Tibial artery (tissue), 4 donors: ENCODE results near the gene SPATC1L.

ENCODE experiments used
- DNase-seq, 2 donors: peaks; one replicate each; pipeline ENCODE4 v3.0.0-alpha.2; 2019
- H3K27ac ChIP-seq, 2 donors: fragments of 200-600 bp; sonication (generic) in 1 of 2; 1 replicate in 1 of 2; 2 replicates in 1 of 2; pipeline ENCODE4 v1.5.1; 2018 to 2019; ENCODE audit warnings: mild to moderate bottlenecking in 1 of 2
- H3K27me3 ChIP-seq, 2 donors: fragments of 200-600 bp; sonication (generic) in 1 of 2; one replicate each; pipeline versions ENCODE4 v1.5.1 to v1.6.0; 2016 to 2019
- H3K36me3 ChIP-seq, 3 donors: fragments of 200-600 bp; sonication (generic) in 2 of 3; one replicate each; pipeline ENCODE4 v1.5.1; 2016 to 2019; ENCODE audit warnings: mild to moderate bottlenecking in 2 of 3
- H3K4me1 ChIP-seq, 4 donors: fragments of 200-600 bp; sonication (generic) in 2 of 4; 1 replicate in 3 of 4; 2 replicates in 1 of 4; pipeline ENCODE4 v1.5.1; 2016 to 2019
- H3K4me3 ChIP-seq, 2 donors: fragments of 200-600 bp; sonication (generic) in 1 of 2; 1 replicate in 1 of 2; 2 replicates in 1 of 2; pipeline ENCODE4 v1.5.1; 2018 to 2019; ENCODE audit warnings: mild to moderate bottlenecking in 2 of 2
- H3K9me3 ChIP-seq, 3 donors: fragments of 200-600 bp; sonication (generic) in 1 of 3; one replicate each; pipeline ENCODE4 v1.5.1; 2016 to 2019
- CTCF ChIP-seq, 2 experiments: fragments of 200-600 bp in 1 of 2; fragments of 450-650 bp in 1 of 2; IDR thresholded peaks; one replicate each; pipeline ENCODE4 v1.5.1; 2017 to 2019; ENCODE audit warnings: antibody characterized with exemption in 2 of 2, mild to moderate bottlenecking in 1 of 2, moderate library complexity in 1 of 2
- intact Hi-C: fragments of 100-400 bp; cut with DNase I; formaldehyde crosslinking; loops from one replicate; pipeline ENCODE4 v1.15.0; 2023; ENCODE audit warnings: low total_unique reads

The SPATC1L gene

DNA sequence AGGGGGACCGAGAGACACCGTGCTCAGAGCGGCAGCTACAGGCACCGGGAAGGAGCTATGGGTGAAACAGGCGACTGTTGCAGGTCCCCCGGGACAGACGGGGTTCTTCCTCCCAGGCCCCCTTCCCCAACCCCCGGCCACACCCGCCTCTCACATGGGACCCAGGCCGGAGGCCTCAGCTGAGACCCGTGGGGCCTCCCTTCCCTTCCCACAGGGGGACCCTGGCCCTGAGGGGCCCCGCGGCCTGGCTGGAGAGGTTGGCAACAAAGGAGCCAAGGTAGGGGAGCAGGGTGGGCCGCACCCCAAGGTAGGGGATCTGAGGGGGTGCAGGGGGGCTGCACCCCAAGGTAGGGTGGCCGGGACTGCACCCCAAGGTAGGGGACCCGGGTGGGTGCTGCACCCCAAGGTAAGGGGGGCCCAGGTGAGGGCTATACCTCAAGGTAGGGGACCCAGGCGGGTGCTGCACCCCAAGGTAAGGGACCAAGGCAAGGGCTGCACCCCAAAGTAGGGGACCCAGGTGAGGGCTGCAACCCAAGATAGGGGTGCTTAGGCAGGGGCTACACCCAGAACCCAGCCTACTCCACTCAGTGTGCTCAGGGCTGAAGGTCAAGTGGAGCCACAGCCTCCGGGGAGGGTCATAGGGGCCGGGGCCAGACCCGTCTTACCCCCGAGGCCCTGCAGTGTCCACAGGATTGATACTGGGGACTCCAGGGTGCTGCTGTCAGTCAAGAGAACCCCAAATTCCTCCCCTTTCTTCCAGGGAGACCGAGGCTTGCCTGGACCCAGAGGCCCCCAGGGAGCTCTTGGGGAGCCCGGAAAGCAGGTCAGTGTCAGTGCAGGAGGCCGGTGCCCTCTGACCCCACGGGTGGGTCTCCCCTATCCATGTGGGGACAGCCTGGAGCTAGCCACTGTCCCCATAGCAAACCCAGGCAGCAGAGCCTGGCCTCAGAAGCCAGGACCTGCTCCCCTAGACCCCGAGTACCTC, 63.7 kb downstream of the SPATC1L start:
- Histone ChIP-seq H3K27me3 (no peaks in the 10 kb centered on the region), H3K27ac (peak overlapping the region; percentile 15 to 19), H3K4me3 (no peak overlapping the region), H3K4me1 (no peaks in the 10 kb centered on the region), H3K9me3 (no peaks in the 10 kb centered on the region), H3K36me3 (peaks cover 92 to 100% (median 96%) of the 10 kb centered on the region in 3 donors)
- intact Hi-C loops = loop anchor here (10.0 kb wide), 1 partner anchor 126 kb away; no protein-coding TSS in a partner anchor
- no peak for TF ChIP-seq CTCF (IDR thresholded peaks at IDR 0.05)
- DNase-seq = peak in 1 of 2 donors; percentile 64

- no peak for TF ChIP-seq CTCF (IDR thresholded peaks at IDR 0.05)
- DNase-seq = peak in 1 of 2 donors; percentile 56
- peaks cover 92 to 100% (median 96%) of the 10 kb centered on the region in 3 donors for H3K36me3 ChIP-seq
- no peaks in the 10 kb centered on the region for H3K4me1 ChIP-seq
- no peaks in the 10 kb centered on the region for H3K9me3 ChIP-seq
- H3K27me3 ChIP-seq = no peaks in the 10 kb centered on the region
- no peak overlapping the region for H3K4me3 ChIP-seq
- intact Hi-C loops = loop anchor here (10.0 kb wide), 2 partner anchors 125 to 595 kb away; no protein-coding TSS in a partner anchor
- peak overlapping the region; percentile 9 to 18 for H3K27ac ChIP-seq
Measured at GRCh38 chr21:46119637-46120271, 64.5 kb downstream of the SPATC1L start.

- H3K4me3 ChIP-seq = no peak overlapping the region
- H3K36me3 ChIP-seq = peaks cover 92 to 100% (median 96%) of the 10 kb centered on the region in 3 donors
- intact Hi-C loops = loop anchor here (10.0 kb wide), 1 partner anchor 594 kb away; no protein-coding TSS in a partner anchor
- H3K27me3 ChIP-seq = no peaks in the 10 kb centered on the region
- DNase-seq = peak; percentile 22 to 62
- TF ChIP-seq CTCF (IDR thresholded peaks at IDR 0.05) = no peak
- H3K4me1 ChIP-seq = no peaks in the 10 kb centered on the region
- peak overlapping the region; percentile 9 to 18 for H3K27ac ChIP-seq
- H3K9me3 ChIP-seq = no peaks in the 10 kb centered on the region
Measured at GRCh38 chr21:46119144-46119636, 65.1 kb downstream of the SPATC1L start.

GRCh38 chr21:46118316-46119143, 65.7 kb downstream of the SPATC1L start:
- TF ChIP-seq CTCF (IDR thresholded peaks at IDR 0.05) = no peak
- Histone ChIP-seq H3K4me3 (no peak overlapping the region), H3K27me3 (no peaks in the 10 kb centered on the region), H3K27ac (peak overlapping the region in 1 of 2 donors; percentile 18), H3K9me3 (no peaks in the 10 kb centered on the region), H3K4me1 (no peaks in the 10 kb centered on the region), H3K36me3 (peaks cover 98 to 100% (median 99%) of the 10 kb centered on the region in 3 donors)
- DNase-seq = peak in 1 of 2 donors; percentile 65
- intact Hi-C loops = loop anchor here (10.0 kb wide), 1 partner anchor 594 kb away; no protein-coding TSS in a partner anchor
